Stimulated activated CD8-positive, alpha-beta memory T cell treated with anti-CD3 and anti-CD28 coated beads, Interleukin-7, amount 100 ng/mL, for 48 hours (primary cell): ENCODE measurements around the gene PPP2CA.
"Not testable (repeated sequence)": the region's sequence is repeated elsewhere in the genome, so short reads cannot be mapped to it uniquely, and the experiment has no call there.

ENCODE experiments used
- DNase-seq, 2 donors: peaks; one replicate each; pipeline ENCODE4 v3.0.0-alpha.2; 2020; ENCODE audit warnings: low read depth in 1 of 2; ENCODE audit errors: extremely low read depth in 1 of 2

Gene PPP2CA

GRCh38 chr5:134203630-134204029, 22.2 kb downstream of the PPP2CA start:
- no peak for DNase-seq

GRCh38 chr5:134195666-134196065, 30.2 kb downstream of the PPP2CA start:
- no peak for DNase-seq

- no peak for DNase-seq
Measured at GRCh38 chr5:134189031-134189430, 36.8 kb downstream of the PPP2CA start.

- DNase-seq = no peak
Measured at GRCh38 chr5:134188092-134188491, 37.8 kb downstream of the PPP2CA start.

- DNase-seq = peak; percentile 33 to 63
Measured at GRCh38 chr5:134184155-134185135, 41.4 kb downstream of the PPP2CA start.

- no peak for DNase-seq
Measured at GRCh38 chr5:134183481-134183880, 42.4 kb downstream of the PPP2CA start.

- DNase-seq = no peak
Measured at GRCh38 chr5:134178096-134178419, 47.8 kb downstream of the PPP2CA start.

- DNase-seq = no peak
Measured at GRCh38 chr5:134177369-134178095, 48.3 kb downstream of the PPP2CA start.

- DNase-seq = peak; percentile 65 to 69
Measured at GRCh38 chr5:134176511-134177368, 49.1 kb downstream of the PPP2CA start, which contains the start of gene SKP1. Gene SKP1, minus strand, starts transcription at chr5:134176950. Its CDS starts 2,928 bp downstream, at chr5:134174022.

GRCh38 chr5:134175921-134176510, 49.9 kb downstream of the PPP2CA start:
- peak in 1 of 2 donors; percentile 14 for DNase-seq

GRCh38 chr5:134174841-134175839, 50.7 kb downstream of the PPP2CA start:
- no peak for DNase-seq

- no peak for DNase-seq
Measured at GRCh38 chr5:134171972-134172371, 53.9 kb downstream of the PPP2CA start.

GRCh38 chr5:134162592-134162991, 63.3 kb downstream of the PPP2CA start:
- no peak for DNase-seq

- DNase-seq = no peak
Measured at GRCh38 chr5:134161513-134162395, 64.1 kb downstream of the PPP2CA start.

GRCh38 chr5:134153657-134154056, 72.2 kb downstream of the PPP2CA start:
- DNase-seq = no peak

GRCh38 chr5:134153241-134153640, 72.6 kb downstream of the PPP2CA start:
- no peak for DNase-seq

- not testable (repeated sequence) for DNase-seq
Measured at GRCh38 chr5:134152173-134152832, 73.6 kb downstream of the PPP2CA start.

- no peak for DNase-seq
Measured at GRCh38 chr5:134151723-134152122, 74.2 kb downstream of the PPP2CA start.
